Memory B cell (primary cell): ENCODE data around the gene GBX2.

Source experiments
- ATAC-seq: fragments of 150-1000 bp; cut with Tn5 transposase; 2 replicates; pipeline ENCODE4 v1.10.0; 2021; ENCODE audit warnings: low read depth, mild to moderate bottlenecking, moderate library complexity
- DNase-seq, 2 donors: peaks; one replicate each; pipeline ENCODE4 v3.0.0; 2022; ENCODE audit warnings: low spot score in 2 of 2
- H3K27ac Mint-ChIP-seq: one replicate; pipeline ENCODE4 v1.8.0; 2022; ENCODE audit warnings: mild to moderate bottlenecking, moderate library complexity, mixed read lengths
- H3K27me3 Mint-ChIP-seq: one replicate; pipeline ENCODE4 v1.8.0; 2022; ENCODE audit warnings: mixed read lengths
- H3K36me3 Mint-ChIP-seq: one replicate; pipeline ENCODE4 v1.8.0; 2022; ENCODE audit warnings: mild to moderate bottlenecking, mixed read lengths
- H3K4me1 Mint-ChIP-seq: one replicate; pipeline ENCODE4 v1.8.0; 2022; ENCODE audit warnings: mixed read lengths
- H3K4me3 Mint-ChIP-seq: one replicate; pipeline ENCODE4 v1.8.0; 2022; ENCODE audit warnings: mild to moderate bottlenecking, moderate library complexity, mixed read lengths
- H3K9me3 Mint-ChIP-seq: one replicate; pipeline ENCODE4 v1.8.0; 2022; ENCODE audit warnings: mixed read lengths

The GBX2 gene

GRCh38 chr2:236204953-236205352 lies 36.8 kb upstream of the GBX2 start:
- Mint-ChIP-seq H3K4me1 (no peaks in the 10 kb centered on the region), H3K27me3 (no peaks in the 10 kb centered on the region), H3K9me3 (peaks cover 5% of the 10 kb centered on the region), H3K27ac (no peak overlapping the region), H3K4me3 (no peak overlapping the region), H3K36me3 (no peaks in the 10 kb centered on the region)
- no peak for ATAC-seq
- DNase-seq = no peak

DNA sequence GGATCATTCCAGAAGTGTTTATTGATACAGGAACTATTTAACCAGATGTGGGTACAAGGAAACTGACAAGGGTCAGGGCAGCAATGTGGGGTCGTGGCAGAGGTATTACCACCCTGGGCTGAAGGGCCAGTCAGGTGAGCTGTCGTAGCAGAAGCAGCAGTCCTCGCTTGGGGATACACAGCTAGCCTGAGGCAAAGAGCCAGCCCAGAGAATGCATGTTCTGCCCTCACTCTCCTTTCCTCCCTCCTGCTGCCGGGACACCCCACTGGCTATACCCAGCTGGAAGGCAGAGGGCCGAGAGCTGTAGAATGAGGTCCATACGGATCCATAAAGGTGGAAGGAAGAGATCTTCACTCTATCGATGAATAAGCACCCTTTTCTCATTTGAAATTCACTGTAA lies 32.2 kb upstream of the GBX2 start:
- H3K27me3 Mint-ChIP-seq = no peaks in the 10 kb centered on the region
- no peak overlapping the region for H3K27ac Mint-ChIP-seq
- ATAC-seq = no peak
- H3K36me3 Mint-ChIP-seq = no peaks in the 10 kb centered on the region
- no peak overlapping the region for H3K4me3 Mint-ChIP-seq
- no peak for DNase-seq
- peaks cover 2% of the 10 kb centered on the region for H3K9me3 Mint-ChIP-seq
- no peaks in the 10 kb centered on the region for H3K4me1 Mint-ChIP-seq

DNA sequence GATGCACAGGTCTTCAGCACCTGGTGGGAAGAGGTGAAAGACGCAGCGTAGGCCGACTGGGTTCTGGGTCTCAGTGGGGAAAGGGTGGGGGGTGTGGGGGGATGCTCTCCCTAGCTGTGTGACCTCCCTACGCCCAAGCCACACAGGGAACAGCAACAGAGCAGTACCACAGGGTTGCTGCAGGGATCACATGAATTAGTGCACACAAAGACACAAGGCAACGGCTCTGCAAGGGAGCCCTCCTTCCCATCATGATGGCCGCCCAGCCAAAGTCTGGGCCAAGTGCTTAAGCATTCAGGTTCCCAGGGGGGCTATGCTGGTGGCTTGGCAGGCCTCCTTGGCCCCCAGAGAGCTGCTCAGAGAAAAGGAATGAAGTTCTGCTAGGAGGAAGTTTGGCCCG lies 28.2 kb upstream of the GBX2 start:
- ATAC-seq (no peak), DNase-seq (no peak)
- Mint-ChIP-seq H3K4me3 (no peak overlapping the region), H3K4me1 (no peaks in the 10 kb centered on the region), H3K36me3 (no peaks in the 10 kb centered on the region), H3K9me3 (no peaks in the 10 kb centered on the region), H3K27me3 (no peaks in the 10 kb centered on the region), H3K27ac (no peak overlapping the region)

DNA sequence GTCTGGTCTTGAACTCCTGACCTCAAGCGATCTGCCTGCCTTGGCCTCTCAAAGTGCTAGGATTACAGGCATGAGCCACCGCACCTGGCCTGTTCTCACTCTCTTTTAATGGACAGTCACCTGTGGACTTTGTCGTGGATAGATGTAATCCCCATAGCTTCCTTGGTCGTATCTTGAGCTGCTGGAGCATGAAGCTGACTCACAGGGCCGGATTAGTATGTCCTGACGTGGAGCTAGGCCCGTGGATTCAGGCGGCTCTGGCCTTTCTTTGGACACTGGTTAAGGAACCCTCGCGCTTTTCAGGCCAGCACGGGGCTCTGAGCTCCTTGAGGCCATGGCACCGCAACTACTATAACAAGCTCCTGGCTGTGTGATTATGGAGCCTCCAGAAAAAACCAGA lies 27.5 kb upstream of the GBX2 start:
- Mint-ChIP-seq H3K4me3 (no peak overlapping the region), H3K9me3 (no peaks in the 10 kb centered on the region), H3K27me3 (no peaks in the 10 kb centered on the region), H3K4me1 (no peaks in the 10 kb centered on the region), H3K27ac (no peak overlapping the region), H3K36me3 (no peaks in the 10 kb centered on the region)
- no peak for ATAC-seq
- DNase-seq = no peak

DNA sequence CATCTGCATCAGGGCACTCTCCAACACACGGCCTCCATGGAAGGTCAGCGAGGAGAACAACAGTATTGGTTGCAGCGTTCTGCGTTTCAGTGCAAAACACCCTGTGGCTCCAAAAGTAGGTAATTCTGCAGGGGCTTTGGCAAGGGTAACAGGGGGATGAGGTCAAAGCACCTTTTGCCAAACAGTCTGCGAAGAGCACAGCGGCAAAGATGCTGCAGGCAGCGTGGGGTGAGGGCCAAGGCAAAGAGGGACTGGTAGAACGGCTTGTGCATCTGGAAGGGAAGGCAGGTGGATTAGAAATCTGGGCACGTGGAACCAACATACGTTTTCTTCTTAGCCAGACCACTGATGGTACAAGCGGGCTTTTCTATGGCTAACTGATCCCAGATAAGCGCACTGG lies 26.6 kb upstream of the GBX2 start:
- Mint-ChIP-seq H3K27me3 (no peaks in the 10 kb centered on the region), H3K4me3 (no peak overlapping the region), H3K27ac (no peak overlapping the region), H3K36me3 (no peaks in the 10 kb centered on the region), H3K4me1 (no peaks in the 10 kb centered on the region), H3K9me3 (no peaks in the 10 kb centered on the region)
- ATAC-seq (no peak), DNase-seq (no peak)

GRCh38 chr2:236193026-236193425 lies 24.8 kb upstream of the GBX2 start:
- Mint-ChIP-seq H3K27ac (no peak overlapping the region), H3K4me3 (no peak overlapping the region), H3K9me3 (no peaks in the 10 kb centered on the region), H3K4me1 (no peaks in the 10 kb centered on the region), H3K36me3 (no peaks in the 10 kb centered on the region), H3K27me3 (no peaks in the 10 kb centered on the region)
- ATAC-seq (no peak), DNase-seq (no peak)

- H3K36me3 Mint-ChIP-seq = peaks cover 2% of the 10 kb centered on the region
- no peak overlapping the region for H3K4me3 Mint-ChIP-seq
- peaks cover 3% of the 10 kb centered on the region for H3K27me3 Mint-ChIP-seq
- H3K4me1 Mint-ChIP-seq = no peaks in the 10 kb centered on the region
- peaks cover 1% of the 10 kb centered on the region for H3K9me3 Mint-ChIP-seq
- ATAC-seq = no peak
- H3K27ac Mint-ChIP-seq = no peak overlapping the region
- no peak for DNase-seq
Observed at GRCh38 chr2:236190674-236191073, 22.5 kb upstream of the GBX2 start.

DNA sequence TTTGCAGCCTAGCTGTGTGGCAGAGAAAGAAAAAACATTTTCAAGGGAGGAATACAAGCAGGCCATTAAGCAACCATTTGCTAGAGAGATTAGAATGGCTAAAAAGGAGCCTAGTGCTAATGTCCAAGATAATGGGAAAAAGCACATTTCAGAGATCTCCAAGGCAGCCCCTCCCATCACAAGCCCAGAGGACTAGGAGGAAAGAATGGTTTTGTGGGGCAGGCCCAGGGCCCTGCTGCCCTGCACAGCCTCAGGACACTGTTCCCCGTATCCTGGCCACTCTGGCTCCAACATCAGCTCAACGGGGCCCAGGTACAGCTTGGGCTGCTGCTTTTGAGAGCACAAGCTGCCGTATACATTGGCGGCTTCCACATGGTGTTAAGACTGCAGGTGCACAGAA lies 16.5 kb upstream of the GBX2 start:
- Mint-ChIP-seq H3K36me3 (peaks cover 4% of the 10 kb centered on the region), H3K4me1 (no peaks in the 10 kb centered on the region), H3K27ac (no peak overlapping the region), H3K27me3 (peaks cover 16% of the 10 kb centered on the region), H3K4me3 (no peak overlapping the region), H3K9me3 (peaks cover 1% of the 10 kb centered on the region)
- no peak for DNase-seq
- no peak for ATAC-seq

GRCh38 chr2:236180831-236181453 lies 12.8 kb upstream of the GBX2 start:
- H3K36me3 Mint-ChIP-seq = peaks cover 2% of the 10 kb centered on the region
- H3K9me3 Mint-ChIP-seq = no peaks in the 10 kb centered on the region
- no peak overlapping the region for H3K27ac Mint-ChIP-seq
- H3K4me3 Mint-ChIP-seq = no peak overlapping the region
- no peak for DNase-seq
- H3K4me1 Mint-ChIP-seq = no peaks in the 10 kb centered on the region
- no peak for ATAC-seq
- peaks cover 15% of the 10 kb centered on the region for H3K27me3 Mint-ChIP-seq

GRCh38 chr2:236180076-236180816 lies 12.1 kb upstream of the GBX2 start:
- DNase-seq = no peak
- Mint-ChIP-seq H3K9me3 (no peaks in the 10 kb centered on the region), H3K27me3 (peaks cover 14% of the 10 kb centered on the region), H3K36me3 (peaks cover 2% of the 10 kb centered on the region), H3K27ac (no peak overlapping the region), H3K4me1 (no peaks in the 10 kb centered on the region), H3K4me3 (no peak overlapping the region)
- ATAC-seq = no peak

GRCh38 chr2:236179236-236180075 lies 11.3 kb upstream of the GBX2 start:
- Mint-ChIP-seq H3K9me3 (no peaks in the 10 kb centered on the region), H3K4me3 (no peak overlapping the region), H3K27ac (no peak overlapping the region), H3K4me1 (no peaks in the 10 kb centered on the region), H3K36me3 (peaks cover 2% of the 10 kb centered on the region), H3K27me3 (peaks cover 20% of the 10 kb centered on the region)
- DNase-seq = no peak
- no peak for ATAC-seq

DNA sequence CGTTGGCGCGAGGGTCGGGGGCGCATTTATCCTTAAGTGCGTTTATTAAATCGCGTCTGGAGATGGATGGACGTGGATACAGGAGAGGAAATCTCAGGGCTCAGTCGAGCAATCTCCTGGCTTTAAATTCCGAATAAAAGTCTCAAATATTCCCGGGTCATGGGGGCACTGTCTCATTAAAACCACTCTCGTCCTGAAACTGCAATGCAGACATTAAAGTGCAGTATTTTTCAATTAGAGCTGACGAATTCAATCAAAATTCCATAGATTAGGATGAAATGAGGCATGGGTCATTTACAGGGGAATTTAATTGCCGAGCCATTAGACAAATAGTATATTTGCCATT lies 10.7 kb upstream of the GBX2 start:
- Mint-ChIP-seq H3K36me3 (peaks cover 2% of the 10 kb centered on the region), H3K9me3 (no peaks in the 10 kb centered on the region), H3K27ac (no peak overlapping the region), H3K27me3 (peaks cover 25% of the 10 kb centered on the region), H3K4me1 (no peaks in the 10 kb centered on the region), H3K4me3 (no peak overlapping the region)
- DNase-seq (no peak), ATAC-seq (no peak)

DNA sequence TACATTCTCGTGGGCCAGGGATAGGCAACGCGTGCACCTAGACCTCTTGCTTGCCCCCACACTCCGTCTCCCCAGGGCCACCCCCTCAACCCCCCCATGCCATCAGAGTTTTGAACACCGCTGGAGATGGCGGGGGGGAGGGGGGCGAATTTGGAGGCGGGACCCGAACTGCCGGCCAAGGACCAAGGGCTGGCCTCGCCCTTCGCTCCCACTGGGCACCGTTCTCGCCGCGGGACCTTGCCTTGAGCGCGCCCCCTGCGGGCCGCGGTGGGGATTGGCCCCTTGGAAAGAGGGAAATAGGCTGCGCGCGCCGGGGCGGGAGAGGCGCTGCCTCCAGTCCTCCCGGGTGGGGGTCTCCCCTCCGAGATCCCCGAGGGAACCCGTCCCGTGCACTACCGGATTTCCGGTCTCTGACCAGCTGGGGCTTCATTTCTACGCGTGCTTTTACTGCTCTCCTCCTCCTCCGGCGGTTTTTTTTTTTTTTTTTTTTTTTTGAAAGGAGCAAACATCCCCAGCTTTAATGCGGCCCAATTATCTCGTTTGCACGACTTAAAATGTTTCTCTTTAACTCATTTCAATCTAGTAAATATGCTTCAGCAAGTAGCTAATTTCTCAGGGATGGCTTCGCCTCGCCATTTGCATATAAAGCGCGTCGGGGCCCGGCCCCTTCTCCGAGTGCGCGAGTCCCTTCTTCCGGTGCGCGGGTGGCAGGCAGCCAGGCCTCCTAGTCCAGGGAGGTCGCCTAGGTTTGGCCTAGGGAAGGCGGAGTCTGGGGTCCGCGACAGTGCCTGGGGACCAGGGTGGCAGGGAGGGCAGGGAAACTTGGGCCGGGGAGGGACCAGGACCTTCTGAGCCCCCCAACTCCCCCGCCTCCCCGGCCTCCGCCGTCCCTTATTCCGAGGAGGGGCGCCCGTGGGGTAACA lies 10.0 kb upstream of the GBX2 start:
- H3K4me1 Mint-ChIP-seq = no peaks in the 10 kb centered on the region
- DNase-seq = no peak
- no peak for ATAC-seq
- peaks cover 25% of the 10 kb centered on the region for H3K27me3 Mint-ChIP-seq
- no peak overlapping the region for H3K27ac Mint-ChIP-seq
- H3K4me3 Mint-ChIP-seq = no peak overlapping the region
- H3K36me3 Mint-ChIP-seq = peaks cover 2% of the 10 kb centered on the region
- H3K9me3 Mint-ChIP-seq = no peaks in the 10 kb centered on the region

DNA sequence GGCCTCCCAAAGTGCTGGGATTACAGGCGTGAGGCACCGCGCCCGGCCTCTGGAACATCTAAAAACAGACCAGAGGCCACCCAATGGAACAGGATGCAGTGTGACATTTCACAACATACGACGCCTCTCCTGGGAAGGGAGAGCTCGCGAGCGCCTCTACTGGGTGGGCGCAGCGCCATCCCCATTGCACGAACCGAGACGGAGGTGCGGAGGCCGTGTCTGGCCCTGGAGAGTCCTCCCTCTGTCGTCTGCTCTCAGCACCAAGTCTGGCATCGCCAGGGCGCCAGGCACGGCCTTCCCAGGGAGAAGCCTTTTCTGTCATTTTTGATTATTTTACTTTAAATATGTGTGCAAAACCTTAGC lies 9.4 kb upstream of the GBX2 start:
- Mint-ChIP-seq H3K4me3 (no peak overlapping the region), H3K27me3 (peaks cover 22% of the 10 kb centered on the region)
- ATAC-seq = no peak

More for the DNA sequence above, 9.4 kb upstream of the GBX2 start:
- Mint-ChIP-seq H3K4me1 (no peaks in the 10 kb centered on the region), H3K9me3 (no peaks in the 10 kb centered on the region), H3K27ac (no peak overlapping the region), H3K36me3 (no peaks in the 10 kb centered on the region)
- DNase-seq = no peak
